ENCODE measurements around the gene ZNF668. TPM values are rescaled to one million over a fixed set of nuclear protein-coding genes. Genes with fewer than 3 reads are reported as not detected.

The ZNF668 gene
- total and polyA plus RNA-seq, 2 of the 13 experiments (the other 11 are each of a cell fraction or from before 2014, with no cell fraction given), result 3.8 to 9.8 TPM

DNA sequence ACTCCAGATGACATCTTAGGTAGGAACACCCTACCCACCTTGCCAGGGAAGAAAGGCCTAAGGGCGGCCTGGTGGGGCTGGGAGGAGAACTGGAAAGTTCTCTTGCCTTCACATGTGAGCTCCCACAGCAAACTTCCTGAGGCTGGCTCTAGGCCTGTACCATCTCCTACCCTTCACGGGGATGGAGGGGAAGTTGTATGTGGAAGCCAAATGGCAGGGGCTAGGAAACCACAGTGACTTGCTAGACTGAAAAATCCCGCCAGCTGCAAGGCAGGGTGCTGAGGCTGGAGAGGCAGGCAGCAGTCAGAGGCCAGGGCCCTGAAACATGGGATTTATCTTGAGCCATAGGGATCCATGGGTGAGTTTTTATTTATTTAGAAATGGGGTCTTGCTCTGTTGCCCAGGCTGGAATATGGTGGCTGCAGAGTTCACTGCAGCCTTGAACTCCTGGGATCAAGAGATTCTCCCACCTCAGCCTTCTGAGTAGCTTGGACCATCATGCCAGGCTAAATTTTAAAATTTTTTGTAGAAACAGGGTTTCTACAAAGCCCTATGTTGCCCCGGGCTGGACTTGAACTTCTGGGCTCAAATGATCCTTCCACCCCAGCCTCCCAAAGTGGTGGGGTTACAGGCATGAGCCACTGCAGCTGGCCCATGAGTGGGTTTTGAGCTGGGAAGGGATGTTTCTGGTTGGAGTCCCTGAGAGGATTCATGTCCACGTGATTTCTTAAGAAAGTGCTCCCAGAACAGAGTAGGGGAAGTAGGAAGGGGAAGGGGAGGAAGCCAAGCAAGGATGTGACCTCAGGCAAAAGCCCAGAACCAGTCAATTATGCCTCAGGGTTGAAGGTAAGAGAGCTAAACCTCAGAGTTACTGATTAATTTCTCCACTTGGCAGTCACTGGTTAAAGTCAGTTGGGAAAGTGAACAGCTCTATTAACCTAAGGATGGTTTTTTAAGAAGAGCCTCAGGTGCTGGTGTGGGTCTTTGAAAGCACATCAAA lies 39.4 kb upstream of the ZNF668 start (continued):
- TF ChIP-seq, protein P1, sequence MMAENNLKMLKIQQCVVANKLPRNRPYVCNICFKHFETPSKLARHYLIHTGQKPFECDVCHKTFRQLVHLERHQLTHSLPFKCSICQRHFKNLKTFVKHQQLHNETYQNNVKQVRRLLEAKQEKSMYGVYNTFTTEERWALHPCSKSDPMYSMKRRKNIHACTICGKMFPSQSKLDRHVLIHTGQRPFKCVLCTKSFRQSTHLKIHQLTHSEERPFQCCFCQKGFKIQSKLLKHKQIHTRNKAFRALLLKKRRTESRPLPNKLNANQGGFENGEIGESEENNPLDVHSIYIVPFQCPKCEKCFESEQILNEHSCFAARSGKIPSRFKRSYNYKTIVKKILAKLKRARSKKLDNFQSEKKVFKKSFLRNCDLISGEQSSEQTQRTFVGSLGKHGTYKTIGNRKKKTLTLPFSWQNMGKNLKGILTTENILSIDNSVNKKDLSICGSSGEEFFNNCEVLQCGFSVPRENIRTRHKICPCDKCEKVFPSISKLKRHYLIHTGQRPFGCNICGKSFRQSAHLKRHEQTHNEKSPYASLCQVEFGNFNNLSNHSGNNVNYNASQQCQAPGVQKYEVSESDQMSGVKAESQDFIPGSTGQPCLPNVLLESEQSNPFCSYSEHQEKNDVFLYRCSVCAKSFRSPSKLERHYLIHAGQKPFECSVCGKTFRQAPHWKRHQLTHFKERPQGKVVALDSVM (CRISPR knock-in tag; IDR thresholded peaks at IDR 0.05), result peak; percentile 28
- TF ChIP-seq, protein P2, sequence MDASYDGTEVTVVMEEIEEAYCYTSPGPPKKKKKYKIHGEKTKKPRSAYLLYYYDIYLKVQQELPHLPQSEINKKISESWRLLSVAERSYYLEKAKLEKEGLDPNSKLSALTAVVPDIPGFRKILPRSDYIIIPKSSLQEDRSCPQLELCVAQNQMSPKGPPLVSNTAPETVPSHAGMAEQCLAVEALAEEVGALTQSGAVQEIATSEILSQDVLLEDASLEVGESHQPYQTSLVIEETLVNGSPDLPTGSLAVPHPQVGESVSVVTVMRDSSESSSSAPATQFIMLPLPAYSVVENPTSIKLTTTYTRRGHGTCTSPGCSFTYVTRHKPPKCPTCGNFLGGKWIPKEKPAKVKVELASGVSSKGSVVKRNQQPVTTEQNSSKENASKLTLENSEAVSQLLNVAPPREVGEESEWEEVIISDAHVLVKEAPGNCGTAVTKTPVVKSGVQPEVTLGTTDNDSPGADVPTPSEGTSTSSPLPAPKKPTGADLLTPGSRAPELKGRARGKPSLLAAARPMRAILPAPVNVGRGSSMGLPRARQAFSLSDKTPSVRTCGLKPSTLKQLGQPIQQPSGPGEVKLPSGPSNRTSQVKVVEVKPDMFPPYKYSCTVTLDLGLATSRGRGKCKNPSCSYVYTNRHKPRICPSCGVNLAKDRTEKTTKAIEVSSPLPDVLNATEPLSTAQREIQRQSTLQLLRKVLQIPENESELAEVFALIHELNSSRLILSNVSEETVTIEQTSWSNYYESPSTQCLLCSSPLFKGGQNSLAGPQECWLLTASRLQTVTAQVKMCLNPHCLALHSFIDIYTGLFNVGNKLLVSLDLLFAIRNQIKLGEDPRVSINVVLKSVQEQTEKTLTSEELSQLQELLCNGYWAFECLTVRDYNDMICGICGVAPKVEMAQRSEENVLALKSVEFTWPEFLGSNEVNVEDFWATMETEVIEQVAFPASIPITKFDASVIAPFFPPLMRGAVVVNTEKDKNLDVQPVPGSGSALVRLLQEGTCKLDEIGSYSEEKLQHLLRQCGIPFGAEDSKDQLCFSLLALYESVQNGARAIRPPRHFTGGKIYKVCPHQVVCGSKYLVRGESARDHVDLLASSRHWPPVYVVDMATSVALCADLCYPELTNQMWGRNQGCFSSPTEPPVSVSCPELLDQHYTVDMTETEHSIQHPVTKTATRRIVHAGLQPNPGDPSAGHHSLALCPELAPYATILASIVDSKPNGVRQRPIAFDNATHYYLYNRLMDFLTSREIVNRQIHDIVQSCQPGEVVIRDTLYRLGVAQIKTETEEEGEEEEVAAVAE (CRISPR knock-in tag; IDR thresholded peaks at IDR 0.05; ENCODE audit: borderline replicate concordance), result peak; percentile 57; the same call in 1 of the 2 replicates
- peak; percentile 41; the same call in 1 of the 2 replicates for TF ChIP-seq POLR2G (IDR thresholded peaks at IDR 0.05; ENCODE audit: low read depth, low read length)
- 0 out of 2 replicates have a peak, but pooled peaks have one; percentile 21 for TF ChIP-seq ZNF724P (CRISPR knock-in tag; IDR thresholded peaks at IDR 0.05; ENCODE audit: borderline replicate concordance)
- 0 out of 2 replicates have a peak, but pooled peaks have one; percentile 11 for TF ChIP-seq ELF3 (CRISPR knock-in tag; IDR thresholded peaks at IDR 0.05)
- TF ChIP-seq TEAD3 (CRISPR knock-in tag; optimal IDR thresholded peaks at IDR 0.05; ENCODE audit: borderline replicate concordance), result peak; percentile 23
- no peak for TF ChIP-seq PLRG1 (conservative IDR thresholded peaks at IDR 0.05)
- TF ChIP-seq ETV6 (CRISPR knock-in tag; conservative IDR thresholded peaks at IDR 0.05), result no peak
- TF ChIP-seq ZNF564 (CRISPR knock-in tag; IDR thresholded peaks at IDR 0.05), result no peak
- TF ChIP-seq, protein P3, sequence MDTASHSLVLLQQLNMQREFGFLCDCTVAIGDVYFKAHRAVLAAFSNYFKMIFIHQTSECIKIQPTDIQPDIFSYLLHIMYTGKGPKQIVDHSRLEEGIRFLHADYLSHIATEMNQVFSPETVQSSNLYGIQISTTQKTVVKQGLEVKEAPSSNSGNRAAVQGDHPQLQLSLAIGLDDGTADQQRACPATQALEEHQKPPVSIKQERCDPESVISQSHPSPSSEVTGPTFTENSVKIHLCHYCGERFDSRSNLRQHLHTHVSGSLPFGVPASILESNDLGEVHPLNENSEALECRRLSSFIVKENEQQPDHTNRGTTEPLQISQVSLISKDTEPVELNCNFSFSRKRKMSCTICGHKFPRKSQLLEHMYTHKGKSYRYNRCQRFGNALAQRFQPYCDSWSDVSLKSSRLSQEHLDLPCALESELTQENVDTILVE (CRISPR knock-in tag; IDR thresholded peaks at IDR 0.05), result no peak
- 0 out of 2 replicates have a peak, but pooled peaks have one; percentile 16 for TF ChIP-seq ZSCAN31 (CRISPR knock-in tag; IDR thresholded peaks at IDR 0.05; ENCODE audit: low read depth)
- TF ChIP-seq, protein P4, sequence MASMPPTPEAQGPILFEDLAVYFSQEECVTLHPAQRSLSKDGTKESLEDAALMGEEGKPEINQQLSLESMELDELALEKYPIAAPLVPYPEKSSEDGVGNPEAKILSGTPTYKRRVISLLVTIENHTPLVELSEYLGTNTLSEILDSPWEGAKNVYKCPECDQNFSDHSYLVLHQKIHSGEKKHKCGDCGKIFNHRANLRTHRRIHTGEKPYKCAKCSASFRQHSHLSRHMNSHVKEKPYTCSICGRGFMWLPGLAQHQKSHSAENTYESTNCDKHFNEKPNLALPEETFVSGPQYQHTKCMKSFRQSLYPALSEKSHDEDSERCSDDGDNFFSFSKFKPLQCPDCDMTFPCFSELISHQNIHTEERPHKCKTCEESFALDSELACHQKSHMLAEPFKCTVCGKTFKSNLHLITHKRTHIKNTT (CRISPR knock-in tag; IDR thresholded peaks at IDR 0.05), result no peak
- TF ChIP-seq ZNF75D (CRISPR knock-in tag; IDR thresholded peaks at IDR 0.05; ENCODE audit: borderline replicate concordance), result no peak
- TF ChIP-seq ZNF674 (CRISPR knock-in tag; IDR thresholded peaks at IDR 0.05; ENCODE audit: low read depth), result no peak
- no peak for TF ChIP-seq ZFY (CRISPR knock-in tag; IDR thresholded peaks at IDR 0.05)
- peak; percentile 94 for TF ChIP-seq ZNF121 (CRISPR knock-in tag; IDR thresholded peaks at IDR 0.05)
- peak; percentile 29 for TF ChIP-seq POLR2AphosphoS5 (IDR thresholded peaks at IDR 0.05; ENCODE audit: low read depth, low read length)
- TF ChIP-seq MTF1 (CRISPR knock-in tag; IDR thresholded peaks at IDR 0.05), result no peak

Data from HepG2 (cell line).